Stimulated activated CD4-positive, alpha-beta T cell treated with anti-CD3 and anti-CD28 coated beads, Interleukin-4, amount 100 ng/mL, for 24 hours (primary cell): ENCODE results near the gene PSORS1C1.
"Not testable (repeated sequence)": the region's sequence is repeated elsewhere in the genome, so short reads cannot be mapped to it uniquely, and the experiment has no call there.

Source experiments
- DNase-seq: peaks from one replicate; pipeline ENCODE4 v3.0.0-alpha.2; 2020

PSORS1C1 gene

GRCh38 chr6:31180500-31180899 lies 65.9 kb downstream of the PSORS1C1 start:
- peak; percentile 81 for DNase-seq

DNA sequence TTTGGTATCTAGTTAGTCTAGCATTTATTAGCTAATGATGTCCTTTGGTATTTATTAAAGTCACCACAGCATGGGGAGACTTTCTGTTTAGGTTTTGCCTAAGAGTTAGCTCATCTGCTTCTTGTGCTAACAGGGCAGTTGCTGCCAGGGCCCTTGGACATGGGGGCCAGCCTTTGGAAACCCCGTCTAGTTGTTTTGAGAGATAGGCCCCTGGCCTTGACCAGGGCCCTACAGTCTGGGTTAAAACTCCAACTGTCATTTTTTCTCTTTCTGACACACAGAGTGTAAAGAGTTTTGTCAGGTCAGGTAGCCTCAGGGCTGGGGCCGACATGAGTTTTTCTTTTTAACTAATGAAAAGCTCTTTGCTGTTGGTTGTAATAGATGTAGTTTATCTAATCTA lies 68.7 kb downstream of the PSORS1C1 start:
- DNase-seq: not testable (repeated sequence)

DNA sequence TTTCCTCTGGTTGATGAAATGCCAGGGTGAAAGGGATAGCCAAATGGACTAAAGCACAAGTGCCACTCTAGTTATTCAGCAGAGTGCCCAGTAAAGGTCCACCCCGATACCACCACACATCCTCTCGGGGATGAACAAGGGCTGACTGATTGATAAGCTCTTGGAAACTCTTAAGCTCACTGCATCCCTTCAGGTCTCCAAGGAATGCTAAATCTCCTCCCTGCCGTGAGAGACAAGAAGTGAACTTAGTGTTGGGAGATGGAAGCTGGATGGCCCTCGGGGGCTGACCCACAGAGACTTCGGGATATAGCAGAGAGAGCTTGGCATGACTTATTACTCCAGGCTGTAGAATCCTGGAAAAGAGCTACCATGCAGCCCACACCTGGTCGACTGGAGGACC lies 69.3 kb downstream of the PSORS1C1 start:
- DNase-seq: not testable (repeated sequence)

- not testable (repeated sequence) for DNase-seq
Measured at GRCh38 chr6:31185695-31186051, 71.1 kb downstream of the PSORS1C1 start.

DNA sequence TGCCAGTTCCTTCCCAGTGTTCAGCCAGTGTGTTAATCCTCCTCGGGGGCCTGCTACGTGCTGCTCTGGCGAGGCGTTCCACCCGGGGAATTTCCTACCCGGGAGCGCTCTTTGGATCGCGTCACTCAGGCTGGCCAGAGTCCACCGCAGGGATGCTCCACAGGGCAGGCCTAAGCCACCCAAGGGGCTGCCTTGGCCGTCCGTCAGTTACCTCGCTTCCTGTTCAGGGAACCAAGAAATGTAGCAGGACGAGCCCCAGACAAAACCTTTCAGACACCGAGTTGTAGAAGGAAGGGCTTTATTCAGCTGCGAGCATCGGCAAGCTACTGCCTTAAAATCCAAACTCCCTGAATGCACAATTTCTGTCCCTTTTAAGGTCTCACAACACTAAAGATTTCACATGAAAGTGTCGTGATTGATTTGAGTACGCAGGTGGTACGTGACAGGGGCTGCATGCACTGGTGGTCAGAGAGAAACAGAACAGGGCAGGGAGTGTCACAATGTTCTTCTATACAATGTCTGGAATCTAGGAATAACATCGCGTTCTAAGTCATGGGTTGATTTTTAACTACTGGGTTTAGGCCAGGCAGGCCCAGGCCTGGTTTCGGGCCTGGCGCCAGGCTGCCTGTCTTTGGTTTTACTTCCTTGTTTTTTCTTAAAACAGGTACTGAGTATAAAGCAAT lies 71.6 kb downstream of the PSORS1C1 start:
- no peak for DNase-seq

GRCh38 chr6:31187780-31188194 lies 73.2 kb downstream of the PSORS1C1 start:
- no peak for DNase-seq

GRCh38 chr6:31189223-31189622 lies 74.6 kb downstream of the PSORS1C1 start:
- not testable (repeated sequence) for DNase-seq
